ENCODE data around the gene OPHN1. TPM values are rescaled to one million over a fixed set of nuclear protein-coding genes. Genes with fewer than 3 reads are reported as not detected.

OPHN1 gene
- total RNA-seq, 1 experiment from 2014 or later, result 4.4 TPM

DNA sequence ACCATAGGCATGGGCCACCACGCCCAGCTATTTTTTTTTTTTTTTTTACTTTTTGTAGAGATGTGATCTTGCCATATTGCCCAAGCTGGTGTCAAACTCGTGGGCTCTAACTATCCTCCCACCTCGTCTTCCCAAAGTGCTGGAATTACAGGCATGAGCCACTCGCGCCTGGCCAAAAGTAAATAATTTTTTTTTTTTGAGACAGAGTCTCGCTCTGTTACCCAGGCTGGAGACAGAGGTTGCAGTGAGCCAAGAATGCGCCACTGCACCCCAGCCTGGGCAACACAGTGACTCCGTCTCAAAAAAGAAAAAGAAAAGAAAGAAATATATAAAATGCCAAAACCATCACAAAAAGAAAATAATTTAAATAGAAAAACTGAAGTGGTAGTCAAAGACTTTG, 18.4 kb upstream of the OPHN1 start (continued):
- no peak for TF ChIP-seq ZMAT4 (CRISPR knock-in tag; IDR thresholded peaks at IDR 0.05)
- TF ChIP-seq ZSCAN18 (CRISPR knock-in tag; IDR thresholded peaks at IDR 0.05), result no peak
- no peak for TF ChIP-seq TEAD4 (CRISPR knock-in tag; IDR thresholded peaks at IDR 0.05)
- TF ChIP-seq, protein P1, sequence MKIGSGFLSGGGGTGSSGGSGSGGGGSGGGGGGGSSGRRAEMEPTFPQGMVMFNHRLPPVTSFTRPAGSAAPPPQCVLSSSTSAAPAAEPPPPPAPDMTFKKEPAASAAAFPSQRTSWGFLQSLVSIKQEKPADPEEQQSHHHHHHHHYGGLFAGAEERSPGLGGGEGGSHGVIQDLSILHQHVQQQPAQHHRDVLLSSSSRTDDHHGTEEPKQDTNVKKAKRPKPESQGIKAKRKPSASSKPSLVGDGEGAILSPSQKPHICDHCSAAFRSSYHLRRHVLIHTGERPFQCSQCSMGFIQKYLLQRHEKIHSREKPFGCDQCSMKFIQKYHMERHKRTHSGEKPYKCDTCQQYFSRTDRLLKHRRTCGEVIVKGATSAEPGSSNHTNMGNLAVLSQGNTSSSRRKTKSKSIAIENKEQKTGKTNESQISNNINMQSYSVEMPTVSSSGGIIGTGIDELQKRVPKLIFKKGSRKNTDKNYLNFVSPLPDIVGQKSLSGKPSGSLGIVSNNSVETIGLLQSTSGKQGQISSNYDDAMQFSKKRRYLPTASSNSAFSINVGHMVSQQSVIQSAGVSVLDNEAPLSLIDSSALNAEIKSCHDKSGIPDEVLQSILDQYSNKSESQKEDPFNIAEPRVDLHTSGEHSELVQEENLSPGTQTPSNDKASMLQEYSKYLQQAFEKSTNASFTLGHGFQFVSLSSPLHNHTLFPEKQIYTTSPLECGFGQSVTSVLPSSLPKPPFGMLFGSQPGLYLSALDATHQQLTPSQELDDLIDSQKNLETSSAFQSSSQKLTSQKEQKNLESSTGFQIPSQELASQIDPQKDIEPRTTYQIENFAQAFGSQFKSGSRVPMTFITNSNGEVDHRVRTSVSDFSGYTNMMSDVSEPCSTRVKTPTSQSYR (CRISPR knock-in tag; IDR thresholded peaks at IDR 0.05), result no peak
- TF ChIP-seq, protein P2, sequence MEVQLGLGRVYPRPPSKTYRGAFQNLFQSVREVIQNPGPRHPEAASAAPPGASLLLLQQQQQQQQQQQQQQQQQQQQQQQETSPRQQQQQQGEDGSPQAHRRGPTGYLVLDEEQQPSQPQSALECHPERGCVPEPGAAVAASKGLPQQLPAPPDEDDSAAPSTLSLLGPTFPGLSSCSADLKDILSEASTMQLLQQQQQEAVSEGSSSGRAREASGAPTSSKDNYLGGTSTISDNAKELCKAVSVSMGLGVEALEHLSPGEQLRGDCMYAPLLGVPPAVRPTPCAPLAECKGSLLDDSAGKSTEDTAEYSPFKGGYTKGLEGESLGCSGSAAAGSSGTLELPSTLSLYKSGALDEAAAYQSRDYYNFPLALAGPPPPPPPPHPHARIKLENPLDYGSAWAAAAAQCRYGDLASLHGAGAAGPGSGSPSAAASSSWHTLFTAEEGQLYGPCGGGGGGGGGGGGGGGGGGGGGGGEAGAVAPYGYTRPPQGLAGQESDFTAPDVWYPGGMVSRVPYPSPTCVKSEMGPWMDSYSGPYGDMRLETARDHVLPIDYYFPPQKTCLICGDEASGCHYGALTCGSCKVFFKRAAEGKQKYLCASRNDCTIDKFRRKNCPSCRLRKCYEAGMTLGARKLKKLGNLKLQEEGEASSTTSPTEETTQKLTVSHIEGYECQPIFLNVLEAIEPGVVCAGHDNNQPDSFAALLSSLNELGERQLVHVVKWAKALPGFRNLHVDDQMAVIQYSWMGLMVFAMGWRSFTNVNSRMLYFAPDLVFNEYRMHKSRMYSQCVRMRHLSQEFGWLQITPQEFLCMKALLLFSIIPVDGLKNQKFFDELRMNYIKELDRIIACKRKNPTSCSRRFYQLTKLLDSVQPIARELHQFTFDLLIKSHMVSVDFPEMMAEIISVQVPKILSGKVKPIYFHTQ (CRISPR knock-in tag; IDR thresholded peaks at IDR 0.05), result no peak
- TF ChIP-seq NR3C1 (CRISPR knock-in tag; conservative IDR thresholded peaks at IDR 0.05; ENCODE audit: low read depth), result no peak

DNA sequence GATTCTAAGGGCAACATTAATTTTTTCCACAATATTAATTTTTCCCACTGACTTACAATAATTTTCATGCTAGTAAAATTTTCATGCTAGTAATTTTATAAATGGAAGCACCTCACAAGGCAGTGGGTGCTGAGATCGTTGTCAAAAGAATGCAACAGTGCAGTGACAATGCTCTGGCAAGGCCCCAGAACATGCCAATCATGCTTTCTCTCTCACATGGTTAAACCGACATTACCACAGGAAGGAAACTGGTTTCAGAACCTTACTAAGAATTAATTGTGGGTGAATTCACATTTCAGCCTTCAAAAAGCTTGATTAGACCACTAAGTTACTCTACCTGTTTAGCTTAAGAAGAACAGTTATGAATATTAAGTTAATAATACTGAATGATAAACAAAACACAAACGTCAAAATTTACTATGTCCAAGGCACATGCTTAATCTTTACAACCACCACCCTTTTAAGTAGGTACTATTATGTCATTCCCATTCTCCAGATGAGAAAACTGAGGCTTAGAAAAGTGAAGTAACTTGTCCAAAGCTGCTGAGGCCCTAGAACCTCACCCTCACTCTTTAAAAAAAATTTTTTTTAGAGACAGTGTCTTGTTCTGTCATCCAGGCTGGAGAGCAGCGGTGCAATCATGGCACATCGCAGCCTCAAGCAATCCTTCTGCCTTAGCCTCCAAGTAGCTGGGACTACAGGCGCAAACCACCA, 10.0 kb upstream of the OPHN1 start:
- ATAC-seq (no peak), DNase-seq (ENCODE audit: low spot score) (no peak)
- Mint-ChIP-seq H3K4me3 (no peak overlapping the region), H3K27me3 (ENCODE audit: low read depth) (no peaks in the 10 kb centered on the region; the same call in 1 of the 2 replicates), H3K4me1 (no peaks in the 10 kb centered on the region), H3K36me3 (no peaks in the 10 kb centered on the region), H3K27ac (no peak overlapping the region), H3K9me3 (no peaks in the 10 kb centered on the region)
- CTCF ChIA-PET, result no interaction called here
- TF ChIP-seq ATF1 (CRISPR knock-in tag; IDR thresholded peaks at IDR 0.05) (no peak), JAZF1 (CRISPR knock-in tag; IDR thresholded peaks at IDR 0.05) (no peak), SOX15 (CRISPR knock-in tag; IDR thresholded peaks at IDR 0.05) (no peak), STAT6 (CRISPR knock-in tag; conservative IDR thresholded peaks at IDR 0.05; ENCODE audit: low read depth) (no peak), ZNF396 (CRISPR knock-in tag; IDR thresholded peaks at IDR 0.05; ENCODE audit: borderline replicate concordance) (no peak), FOXP1 (CRISPR knock-in tag; IDR thresholded peaks at IDR 0.05; ENCODE audit: borderline replicate concordance) (no peak), TCF7 (CRISPR knock-in tag; IDR thresholded peaks at IDR 0.05; ENCODE audit: low read depth) (no peak), ZNF423 (CRISPR knock-in tag; IDR thresholded peaks at IDR 0.05) (no peak), KAT7 (CRISPR knock-in tag; IDR thresholded peaks at IDR 0.05; ENCODE audit: borderline replicate concordance) (no peak), ZSCAN18 (CRISPR knock-in tag; IDR thresholded peaks at IDR 0.05) (no peak), EMX1 (CRISPR knock-in tag; IDR thresholded peaks at IDR 0.05) (no peak)
- TF ChIP-seq, protein P3, sequence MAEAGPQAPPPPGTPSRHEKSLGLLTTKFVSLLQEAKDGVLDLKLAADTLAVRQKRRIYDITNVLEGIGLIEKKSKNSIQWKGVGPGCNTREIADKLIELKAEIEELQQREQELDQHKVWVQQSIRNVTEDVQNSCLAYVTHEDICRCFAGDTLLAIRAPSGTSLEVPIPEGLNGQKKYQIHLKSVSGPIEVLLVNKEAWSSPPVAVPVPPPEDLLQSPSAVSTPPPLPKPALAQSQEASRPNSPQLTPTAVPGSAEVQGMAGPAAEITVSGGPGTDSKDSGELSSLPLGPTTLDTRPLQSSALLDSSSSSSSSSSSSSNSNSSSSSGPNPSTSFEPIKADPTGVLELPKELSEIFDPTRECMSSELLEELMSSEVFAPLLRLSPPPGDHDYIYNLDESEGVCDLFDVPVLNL (CRISPR knock-in tag; IDR thresholded peaks at IDR 0.05; ENCODE audit: borderline replicate concordance, low read depth), result no peak
- POLR2A ChIA-PET, result interaction anchor here (0.6 kb wide), 1 partner anchor 259 kb away, joined by 3 read pairs; no protein-coding TSS in a partner anchor
